Endothelial cell of hepatic sinusoid (primary cell): ENCODE results near the gene FOXL2NB.

ENCODE experiments used
- in situ Hi-C: cut with HindIII; loops from 2 replicates; pipeline ENCODE4 v1.10.0; 2017; ENCODE audit warnings: low sequenced_read_pairs

Gene FOXL2NB

DNA sequence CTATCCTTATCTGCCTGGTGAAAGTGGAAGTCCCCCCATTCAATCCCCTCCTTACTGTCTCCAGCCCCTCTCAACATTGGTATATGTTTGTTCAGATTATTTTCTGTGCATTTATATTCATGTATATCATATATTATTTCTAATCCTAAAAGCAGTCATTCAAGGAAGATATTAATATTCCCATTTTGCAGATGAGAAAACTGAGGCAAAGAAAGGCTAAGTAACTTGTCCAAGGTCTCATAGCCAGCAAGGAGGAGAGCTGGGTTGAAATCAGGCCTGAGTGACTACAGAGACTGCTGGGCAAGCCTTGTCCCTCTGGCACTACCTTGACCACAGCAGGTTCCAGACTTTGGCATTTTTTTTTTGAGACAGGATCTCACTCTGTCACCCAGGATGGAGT lies 29.0 kb downstream of the FOXL2NB start:
- in situ Hi-C loops: no loop called here

DNA sequence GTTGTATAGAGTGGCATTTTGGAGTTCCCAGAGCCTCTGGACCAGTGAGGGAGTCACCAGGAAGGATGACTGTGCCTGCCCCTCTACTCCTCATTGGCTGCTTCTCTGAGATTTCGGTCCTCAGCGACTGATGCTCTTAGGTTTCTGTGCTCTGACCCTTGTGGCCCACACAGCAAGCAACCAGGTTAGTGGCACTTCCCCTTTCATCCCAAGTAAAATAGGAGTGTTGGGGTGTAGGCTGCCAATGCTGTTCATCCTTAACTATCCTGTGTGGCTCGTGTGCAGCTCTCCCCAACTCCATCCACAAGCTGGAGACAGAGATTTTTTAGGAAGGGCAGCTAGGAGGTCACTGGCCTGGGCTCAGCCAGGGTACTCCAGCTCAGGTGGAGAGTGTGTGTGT lies 37.8 kb downstream of the FOXL2NB start:
- in situ Hi-C loops: no loop called here

DNA sequence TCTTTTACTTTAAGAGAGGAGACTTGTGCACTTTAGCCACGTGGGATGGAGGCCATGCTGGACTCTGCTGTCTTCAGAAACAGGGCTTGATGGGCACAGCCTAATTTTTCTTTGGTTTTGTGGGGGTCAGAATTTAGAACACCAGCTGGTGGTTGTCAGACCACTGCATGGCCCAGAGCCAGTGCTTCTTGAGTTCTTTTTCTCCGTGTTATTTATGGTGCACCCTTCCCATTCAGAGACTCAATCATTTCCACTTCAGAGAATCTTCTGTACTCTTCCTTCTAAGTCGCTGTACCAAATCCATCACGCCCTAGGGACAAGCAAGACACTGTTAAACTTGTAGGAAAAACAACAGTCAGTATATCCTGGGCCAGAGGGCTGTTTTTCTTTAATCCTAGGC lies 38.9 kb downstream of the FOXL2NB start:
- in situ Hi-C loops: no loop called here

DNA sequence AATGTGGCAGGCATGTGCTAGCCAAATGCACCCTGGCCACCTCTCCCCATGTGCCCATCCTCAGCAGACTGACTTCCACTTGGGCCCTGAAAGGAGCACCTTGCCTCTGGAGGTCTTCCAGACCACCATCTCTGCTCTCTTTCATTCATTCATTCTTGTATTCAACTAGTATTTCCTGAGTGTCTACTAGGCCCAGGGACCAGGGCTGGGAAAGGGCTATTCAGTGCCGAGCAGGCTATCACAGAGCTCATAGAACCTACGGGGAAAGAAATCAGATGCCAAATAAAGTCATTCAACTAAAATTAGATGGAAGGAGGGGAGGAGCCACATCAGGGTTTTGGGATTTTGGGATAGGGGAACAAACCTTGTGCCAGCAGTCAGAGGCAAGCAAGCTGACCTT lies 40.2 kb downstream of the FOXL2NB start:
- in situ Hi-C loops: no loop called here

DNA sequence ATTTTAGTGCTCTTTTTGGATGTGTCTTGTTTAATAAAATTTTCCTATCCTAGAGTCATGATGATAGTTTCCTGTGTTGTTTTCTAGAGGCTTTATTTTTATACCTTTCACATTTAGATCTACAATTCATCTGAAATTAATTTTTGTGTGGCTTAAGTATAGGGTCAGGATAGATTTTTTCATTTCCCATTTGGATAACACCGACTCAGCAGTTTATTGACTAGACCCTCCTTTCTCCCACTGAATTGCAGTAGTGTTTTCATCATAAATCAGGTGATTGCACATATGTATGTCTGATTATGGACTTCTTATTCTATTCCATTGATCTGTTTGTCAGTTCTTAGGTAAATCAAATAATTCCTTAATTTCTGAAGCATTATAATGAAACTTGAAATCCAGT lies 48.7 kb downstream of the FOXL2NB start:
- in situ Hi-C loops: no loop called here
